Nephron progenitor cell (in vitro differentiated cells): ENCODE data around the gene SATB2.

Experiments
- DNase-seq: peaks from one replicate; pipeline ENCODE4 v3.0.0; 2021
- H3K27ac Mint-ChIP-seq: 2 replicates; pipeline ENCODE4 v1.8.0; 2021; ENCODE audit warnings: mild to moderate bottlenecking, moderate library complexity, mixed read lengths
- H3K27me3 Mint-ChIP-seq: 2 replicates; pipeline ENCODE4 v1.8.0; 2021; ENCODE audit warnings: mild to moderate bottlenecking, low read depth, mixed read lengths; ENCODE audit not compliant: poor library complexity
- H3K36me3 Mint-ChIP-seq: 2 replicates; pipeline ENCODE4 v1.8.0; 2021; ENCODE audit warnings: low read depth, mixed read lengths
- H3K4me1 Mint-ChIP-seq: 2 replicates; pipeline ENCODE4 v1.8.0; 2021; ENCODE audit warnings: mixed read lengths
- H3K4me3 Mint-ChIP-seq: 2 replicates; pipeline ENCODE4 v1.8.0; 2021; ENCODE audit warnings: mild to moderate bottlenecking, moderate library complexity, mixed read lengths
- H3K9me3 Mint-ChIP-seq: 2 replicates; pipeline ENCODE4 v1.8.0; 2021; ENCODE audit warnings: mild to moderate bottlenecking, moderate library complexity, mixed read lengths
- TF ChIP-seq, protein P1 (sequence below): fragments of 200-600 bp; sonication (generic); IDR thresholded peaks from 2 replicates; pipeline ENCODE4 v1.5.0; 2021; ENCODE audit warnings: antibody characterized with exemption

SATB2 gene

DNA sequence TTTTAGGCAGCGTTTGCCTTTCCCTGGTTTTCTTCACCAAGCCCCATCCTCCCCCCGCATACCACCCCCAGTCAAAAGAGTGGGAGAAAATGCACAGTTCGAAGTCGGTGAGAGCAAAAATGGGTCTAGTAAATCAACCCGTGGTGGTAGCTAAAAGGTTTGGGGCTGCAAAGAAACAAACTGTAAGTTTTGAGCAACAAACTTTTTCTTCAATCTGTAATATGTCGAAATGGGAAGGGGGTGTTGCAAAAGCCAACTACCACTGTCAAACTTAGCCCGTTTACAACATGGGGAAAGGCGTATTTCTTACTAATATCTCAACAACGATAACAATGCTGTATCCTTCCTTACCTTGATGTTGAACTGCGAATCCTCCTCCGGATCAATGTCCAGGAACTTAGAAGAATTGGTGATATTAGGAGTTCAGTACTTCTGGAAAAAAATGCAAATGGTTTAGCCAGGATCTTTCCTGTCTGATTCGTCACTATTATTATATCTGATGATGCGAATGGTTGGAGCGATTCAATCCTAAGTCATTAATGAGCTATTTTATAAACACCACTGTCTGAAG is 2.4 kb upstream of the SATB2 start:
- peak overlapping the region; percentile 91 for H3K4me3 Mint-ChIP-seq
- H3K27ac Mint-ChIP-seq = peak overlapping the region; percentile 96
- TF ChIP-seq, protein P1, sequence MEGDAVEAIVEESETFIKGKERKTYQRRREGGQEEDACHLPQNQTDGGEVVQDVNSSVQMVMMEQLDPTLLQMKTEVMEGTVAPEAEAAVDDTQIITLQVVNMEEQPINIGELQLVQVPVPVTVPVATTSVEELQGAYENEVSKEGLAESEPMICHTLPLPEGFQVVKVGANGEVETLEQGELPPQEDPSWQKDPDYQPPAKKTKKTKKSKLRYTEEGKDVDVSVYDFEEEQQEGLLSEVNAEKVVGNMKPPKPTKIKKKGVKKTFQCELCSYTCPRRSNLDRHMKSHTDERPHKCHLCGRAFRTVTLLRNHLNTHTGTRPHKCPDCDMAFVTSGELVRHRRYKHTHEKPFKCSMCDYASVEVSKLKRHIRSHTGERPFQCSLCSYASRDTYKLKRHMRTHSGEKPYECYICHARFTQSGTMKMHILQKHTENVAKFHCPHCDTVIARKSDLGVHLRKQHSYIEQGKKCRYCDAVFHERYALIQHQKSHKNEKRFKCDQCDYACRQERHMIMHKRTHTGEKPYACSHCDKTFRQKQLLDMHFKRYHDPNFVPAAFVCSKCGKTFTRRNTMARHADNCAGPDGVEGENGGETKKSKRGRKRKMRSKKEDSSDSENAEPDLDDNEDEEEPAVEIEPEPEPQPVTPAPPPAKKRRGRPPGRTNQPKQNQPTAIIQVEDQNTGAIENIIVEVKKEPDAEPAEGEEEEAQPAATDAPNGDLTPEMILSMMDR = no peak
- no peaks in the 10 kb centered on the region for H3K36me3 Mint-ChIP-seq
- no peak for DNase-seq
- H3K9me3 Mint-ChIP-seq = no peaks in the 10 kb centered on the region
- peaks cover 44% of the 10 kb centered on the region for H3K4me1 Mint-ChIP-seq
- H3K27me3 Mint-ChIP-seq = peaks cover 52% of the 10 kb centered on the region

DNA sequence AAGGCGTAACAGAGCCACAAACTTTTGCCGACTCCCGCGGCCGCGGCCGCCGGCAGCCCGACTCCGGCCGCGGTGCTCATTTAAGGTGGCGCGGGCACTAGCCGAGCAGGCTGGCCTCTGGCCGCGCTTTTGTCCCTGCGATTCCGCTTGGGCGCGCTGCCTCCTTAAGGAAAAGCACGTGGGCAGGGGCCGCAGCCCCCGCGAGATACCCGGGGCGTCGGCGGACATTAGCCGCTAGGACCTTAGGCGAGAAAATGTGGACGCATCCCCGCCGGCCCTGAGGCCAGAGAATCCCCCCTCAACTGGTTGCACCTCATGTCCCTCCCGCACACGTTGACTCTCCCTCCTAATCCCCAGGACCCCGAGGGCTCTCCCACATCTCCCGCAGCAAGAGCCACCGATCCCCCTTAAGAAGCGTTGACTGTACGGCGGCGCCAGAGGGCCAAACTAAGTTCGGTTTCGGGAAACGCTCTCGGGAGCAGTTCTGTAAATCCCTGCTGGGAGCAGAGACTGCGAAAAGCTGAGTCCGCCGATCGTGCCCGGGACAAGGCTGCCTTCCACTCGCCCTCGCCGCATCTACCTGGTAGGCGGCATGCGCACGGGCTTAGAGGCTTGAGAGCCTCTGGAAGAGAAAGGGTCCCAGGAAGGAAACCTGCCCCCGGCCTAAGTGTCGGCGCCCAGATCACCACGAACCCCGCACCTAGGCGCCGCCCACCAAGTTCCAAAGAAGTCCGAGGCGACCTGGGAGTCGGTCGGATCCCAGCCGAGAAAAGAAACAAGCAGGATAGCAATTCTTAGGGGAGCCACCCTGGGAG is 1.8 kb upstream of the SATB2 start:
- peaks cover 45% of the 10 kb centered on the region for H3K4me1 Mint-ChIP-seq
- H3K27me3 Mint-ChIP-seq = peaks cover 45% of the 10 kb centered on the region
- H3K4me3 Mint-ChIP-seq = peak overlapping the region; percentile 91
- DNase-seq = peak; percentile 89
- H3K9me3 Mint-ChIP-seq = no peaks in the 10 kb centered on the region
- TF ChIP-seq, protein P1 = no peak
- no peaks in the 10 kb centered on the region for H3K36me3 Mint-ChIP-seq
- peak overlapping the region; percentile 96 for H3K27ac Mint-ChIP-seq

DNA sequence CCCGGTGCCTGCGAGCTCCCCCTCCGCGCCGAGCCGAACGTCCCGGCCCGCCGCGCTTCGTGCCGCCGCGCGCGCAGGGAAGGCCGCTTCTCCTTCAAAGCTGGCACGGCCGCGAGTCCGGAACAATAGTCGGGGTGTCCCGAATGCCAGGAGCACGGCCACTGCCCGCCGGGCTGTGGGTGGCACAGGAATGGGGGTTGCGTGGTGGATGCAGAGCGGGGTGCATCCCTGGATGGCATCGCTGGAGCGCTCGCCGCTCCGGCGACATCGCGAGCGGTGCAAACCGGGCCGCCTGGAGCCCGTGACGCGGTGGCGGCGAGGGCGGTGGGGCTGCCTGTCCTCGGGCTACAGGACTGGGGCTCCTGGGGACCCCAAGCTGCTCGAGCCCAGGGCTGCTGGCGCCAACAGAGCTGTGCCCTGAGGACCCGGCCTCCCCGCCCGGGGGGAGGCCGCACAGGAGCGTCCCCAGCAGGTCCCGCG is 1.1 kb upstream of the SATB2 start:
- DNase-seq = peak; percentile 59
- Mint-ChIP-seq H3K9me3 (no peaks in the 10 kb centered on the region), H3K4me1 (peaks cover 48% of the 10 kb centered on the region), H3K4me3 (peak overlapping the region; percentile 91), H3K36me3 (no peaks in the 10 kb centered on the region), H3K27me3 (peaks cover 39% of the 10 kb centered on the region), H3K27ac (no peak overlapping the region)
- TF ChIP-seq, protein P1 = no peak

DNA sequence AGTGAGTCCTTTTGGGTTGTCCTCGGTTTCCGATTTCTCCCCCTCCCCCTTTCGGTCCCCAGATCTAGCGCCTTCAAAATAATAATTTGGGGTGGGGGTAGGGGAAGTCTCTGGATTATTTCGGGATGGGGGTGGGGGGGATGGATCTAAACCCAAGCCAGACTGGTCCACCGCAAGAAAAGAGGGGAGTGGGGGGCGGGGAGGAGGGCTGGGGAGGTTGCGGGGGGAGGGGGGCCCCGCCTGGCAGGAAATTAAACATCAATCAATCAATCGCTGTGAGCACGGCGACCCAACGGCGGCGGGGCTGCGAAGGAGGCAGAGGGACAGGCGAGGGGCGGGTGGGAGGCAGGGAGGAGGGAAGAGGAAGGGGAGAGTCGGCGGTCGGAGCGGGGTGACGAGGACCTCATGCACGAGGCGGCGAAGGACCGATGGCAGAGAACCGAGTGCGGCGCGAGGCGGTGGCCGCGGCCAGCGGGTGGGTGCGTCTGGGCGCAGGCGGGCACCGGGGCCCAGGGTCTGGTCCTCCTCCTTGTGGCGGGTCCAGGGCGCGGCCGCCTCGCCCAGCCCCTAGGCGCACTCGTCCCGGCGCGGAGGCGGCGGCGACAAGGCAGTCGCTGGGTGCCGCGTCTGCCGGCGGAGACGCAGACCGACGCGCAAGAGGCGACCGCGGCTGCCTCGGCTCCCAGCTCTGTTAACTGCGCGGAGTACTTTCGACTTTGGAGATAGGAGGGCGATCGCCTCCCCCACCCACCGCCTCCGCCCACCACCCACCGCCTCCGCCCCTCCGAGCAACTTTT is 468 bp upstream of the SATB2 start:
- H3K36me3 Mint-ChIP-seq = no peaks in the 10 kb centered on the region
- TF ChIP-seq, protein P1 = no peak
- H3K9me3 Mint-ChIP-seq = no peaks in the 10 kb centered on the region
- H3K4me1 Mint-ChIP-seq = peaks cover 49% of the 10 kb centered on the region
- peaks cover 34% of the 10 kb centered on the region for H3K27me3 Mint-ChIP-seq
- peak; percentile 66 for DNase-seq
- H3K27ac Mint-ChIP-seq = no peak overlapping the region
- peak overlapping the region; percentile 90 for H3K4me3 Mint-ChIP-seq

DNA sequence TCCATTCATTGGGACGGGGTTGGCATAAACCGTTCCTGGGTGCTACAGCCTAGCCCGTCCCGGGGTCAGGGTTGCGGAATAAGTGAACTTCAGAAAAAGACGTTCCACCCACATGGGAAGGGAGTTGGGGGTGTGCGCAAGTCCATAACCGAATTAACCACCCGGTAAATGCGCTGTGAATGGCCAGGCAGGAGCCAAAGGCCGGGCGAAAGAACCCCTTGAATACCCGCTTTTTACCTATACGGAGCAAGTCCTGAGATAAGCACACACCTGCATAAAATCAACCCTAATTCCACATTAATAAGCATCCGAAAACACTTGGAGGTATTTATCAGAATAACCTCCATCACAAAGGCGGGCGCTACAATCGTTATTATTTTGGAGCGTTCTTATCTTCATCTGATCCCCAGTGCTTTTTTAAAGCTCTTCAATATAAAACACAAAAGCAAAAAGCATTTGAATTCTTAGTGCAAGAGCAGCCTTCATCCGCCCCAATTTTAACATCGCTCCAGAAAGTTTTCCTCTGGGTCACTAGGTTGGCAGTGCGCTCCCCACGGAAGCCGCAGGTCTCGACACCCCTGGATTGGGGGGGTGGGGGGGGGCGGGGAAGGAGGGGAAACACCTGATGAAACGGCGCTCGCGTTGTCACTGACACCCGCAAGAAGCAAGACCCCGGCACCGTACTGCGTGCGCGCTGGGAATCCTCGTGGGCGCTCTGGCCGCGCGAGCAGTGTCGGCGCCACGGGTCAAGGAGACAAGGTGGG is 1.2 kb downstream of the SATB2 start:
- TF ChIP-seq, protein P1 = no peak
- Mint-ChIP-seq H3K9me3 (no peaks in the 10 kb centered on the region), H3K27ac (peak overlapping the region; percentile 45), H3K27me3 (peaks cover 18% of the 10 kb centered on the region), H3K4me3 (peak overlapping the region; percentile 90), H3K4me1 (peaks cover 59% of the 10 kb centered on the region), H3K36me3 (no peaks in the 10 kb centered on the region)
- no peak for DNase-seq
